Osteoblast (primary cell): ENCODE data around the gene AMPD3. TPM values are rescaled to one million over a fixed set of nuclear protein-coding genes. Genes with fewer than 3 reads are reported as not detected.

Source experiments
- DNase-seq: peaks from one replicate; pipeline ENCODE4 v3.0.0; 2011; ENCODE audit warnings: low spot score, mixed read lengths; ENCODE audit not compliant: insufficient read length; ENCODE audit errors: missing footprints
- H2AFZ ChIP-seq: 2 replicates; pipeline ENCODE4 v1.6.0; 2011; ENCODE audit warnings: mild to moderate bottlenecking, low read length
- H3K27ac ChIP-seq: 2 replicates; pipeline ENCODE4 v1.5.1; 2011; ENCODE audit warnings: mild to moderate bottlenecking, low read depth, low read length, moderate library complexity
- H3K27me3 ChIP-seq: 2 replicates; pipeline ENCODE4 v1.6.0; 2012; ENCODE audit warnings: mild to moderate bottlenecking, control low read depth, inconsistent platforms, low read length, moderate library complexity; ENCODE audit not compliant: insufficient read depth
- H3K36me3 ChIP-seq: 2 replicates; pipeline ENCODE4 v1.5.1; 2011; ENCODE audit warnings: mild to moderate bottlenecking, low read length, control low read depth, moderate library complexity; ENCODE audit not compliant: insufficient read depth
- H3K4me1 ChIP-seq: 2 replicates; pipeline ENCODE4 v1.5.1; 2011; ENCODE audit warnings: mild to moderate bottlenecking, low read length, control low read depth, moderate library complexity; ENCODE audit not compliant: insufficient read depth
- H3K4me2 ChIP-seq: 2 replicates; pipeline ENCODE4 v1.6.0; 2011; ENCODE audit warnings: mild to moderate bottlenecking, low read length; ENCODE audit not compliant: insufficient read depth
- H3K4me3 ChIP-seq: fragments of 200-600 bp; sonication (generic); 3 replicates; pipeline ENCODE4 v1.5.1; 2012; ENCODE audit warnings: mild to moderate bottlenecking, low read length, inconsistent platforms; ENCODE audit not compliant: insufficient read depth
- H3K79me2 ChIP-seq: 2 replicates; pipeline ENCODE4 v1.6.0; 2012; ENCODE audit warnings: mild to moderate bottlenecking, low read length, control low read depth, inconsistent platforms; ENCODE audit not compliant: insufficient read depth
- H3K9me3 ChIP-seq: 2 replicates; pipeline ENCODE4 v1.5.1; 2011; ENCODE audit warnings: low read depth, low read length, control low read depth
- H4K20me1 ChIP-seq: 2 replicates; pipeline ENCODE4 v1.6.0; 2012; ENCODE audit warnings: mild to moderate bottlenecking, low read length, control low read depth; ENCODE audit not compliant: insufficient read depth
- CTCF ChIP-seq: IDR thresholded peaks from 2 replicates; pipeline ENCODE4 v1.5.1; 2011; ENCODE audit warnings: mild to moderate bottlenecking, low read depth, low read length, moderate library complexity; ENCODE audit errors: extremely low read depth
- total RNA-seq: library from RNA; depleted of rRNA; stranded (reverse); fragments of >200 nt; gene quantifications from 2 replicates; pipeline ENCODE4 v1.2.3, GENCODE V29; 2012

Gene AMPD3
- total RNA-seq, 1 donor, result 3.6 TPM

- Histone ChIP-seq H3K27me3 (no peaks in the 10 kb centered on the region), H3K4me3 (no peak overlapping the region), H3K36me3 (no peaks in the 10 kb centered on the region), H3K27ac (no peak overlapping the region), H3K79me2 (no peaks in the 10 kb centered on the region), H2AFZ (no peak overlapping the region), H4K20me1 (peaks cover 5% of the 10 kb centered on the region), H3K9me3 (no peaks in the 10 kb centered on the region), H3K4me1 (no peaks in the 10 kb centered on the region), H3K4me2 (no peak overlapping the region)
- DNase-seq, result no peak
- TF ChIP-seq CTCF, result no peak
Measured at GRCh38 chr11:10480026-10480425, 25.0 kb downstream of the AMPD3 start.

GRCh38 chr11:10480760-10481159 is 25.7 kb downstream of the AMPD3 start:
- Histone ChIP-seq H4K20me1 (peaks cover 5% of the 10 kb centered on the region), H3K4me1 (no peaks in the 10 kb centered on the region), H3K9me3 (no peaks in the 10 kb centered on the region), H3K79me2 (no peaks in the 10 kb centered on the region), H3K27me3 (no peaks in the 10 kb centered on the region), H3K4me3 (no peak overlapping the region), H3K27ac (no peak overlapping the region), H3K4me2 (no peak overlapping the region), H3K36me3 (no peaks in the 10 kb centered on the region), H2AFZ (no peak overlapping the region)
- no peak for TF ChIP-seq CTCF
- no peak for DNase-seq

GRCh38 chr11:10481560-10482349 is 26.7 kb downstream of the AMPD3 start:
- no peak for DNase-seq
- no peak overlapping the region for H3K4me3 ChIP-seq
- no peak for TF ChIP-seq CTCF
- H3K27me3 ChIP-seq, result no peaks in the 10 kb centered on the region
- no peaks in the 10 kb centered on the region for H3K36me3 ChIP-seq
- no peaks in the 10 kb centered on the region for H3K4me1 ChIP-seq
- no peak overlapping the region for H2AFZ ChIP-seq
- H3K9me3 ChIP-seq, result no peaks in the 10 kb centered on the region
- no peak overlapping the region for H3K4me2 ChIP-seq
- peaks cover 8% of the 10 kb centered on the region for H4K20me1 ChIP-seq
- no peaks in the 10 kb centered on the region for H3K79me2 ChIP-seq
- H3K27ac ChIP-seq, result no peak overlapping the region

- H4K20me1 ChIP-seq, result peaks cover 5% of the 10 kb centered on the region
Measured at GRCh38 chr11:10483174-10483573, 28.1 kb downstream of the AMPD3 start.

More at GRCh38 chr11:10483174-10483573, 28.1 kb downstream of the AMPD3 start:
- TF ChIP-seq CTCF, result no peak
- Histone ChIP-seq H3K4me3 (no peak overlapping the region), H3K36me3 (no peaks in the 10 kb centered on the region), H2AFZ (no peak overlapping the region), H3K27me3 (no peaks in the 10 kb centered on the region), H3K4me1 (no peaks in the 10 kb centered on the region), H3K4me2 (no peak overlapping the region), H3K9me3 (no peaks in the 10 kb centered on the region), H3K79me2 (no peaks in the 10 kb centered on the region), H3K27ac (no peak overlapping the region)
- no peak for DNase-seq
